GM23338 (cell line): ENCODE data around the gene PDE10A.

Experiments used
- EZH2 ChIP-seq: fragments of 200-600 bp; sonication (generic); IDR thresholded peaks from one replicate; pipeline ENCODE4 v1.8.0; 2017; ENCODE audit warnings: antibody characterized with exemption, mild to moderate bottlenecking, low read depth; ENCODE audit not compliant: unreplicated experiment
- JUNB ChIP-seq: IDR thresholded peaks from one replicate; pipeline ENCODE4 v1.6.1; 2016; ENCODE audit warnings: antibody characterized with exemption; ENCODE audit not compliant: unreplicated experiment

DNA sequence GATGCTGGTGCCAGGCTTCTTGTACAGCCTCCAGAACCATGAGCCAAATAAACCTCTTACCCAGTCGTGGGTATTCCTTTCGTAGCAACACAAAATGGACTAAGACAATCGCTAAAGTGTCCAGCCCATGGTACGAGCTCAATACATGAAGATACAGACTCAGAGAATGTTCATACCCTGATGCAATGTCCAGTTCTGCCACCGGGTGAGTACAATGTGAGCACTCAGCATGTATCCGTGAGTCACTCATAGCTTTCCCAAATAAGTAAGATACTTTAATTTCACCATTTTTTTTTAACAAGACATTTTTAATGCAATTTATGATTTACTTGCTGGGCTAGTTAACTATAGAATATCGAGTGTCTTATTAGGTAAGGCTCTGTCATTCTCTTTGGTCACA lies 26.7 kb upstream of the PDE10A start:
- TF ChIP-seq JUNB (no peak), EZH2 (no peak)
